Measurements from ENCODE around the gene YAP1. TPM values are rescaled to one million over a fixed set of nuclear protein-coding genes. Genes with fewer than 3 reads are reported as not detected.

YAP1 gene
- polyA plus RNA-seq, 3 donors, result not detected

DNA sequence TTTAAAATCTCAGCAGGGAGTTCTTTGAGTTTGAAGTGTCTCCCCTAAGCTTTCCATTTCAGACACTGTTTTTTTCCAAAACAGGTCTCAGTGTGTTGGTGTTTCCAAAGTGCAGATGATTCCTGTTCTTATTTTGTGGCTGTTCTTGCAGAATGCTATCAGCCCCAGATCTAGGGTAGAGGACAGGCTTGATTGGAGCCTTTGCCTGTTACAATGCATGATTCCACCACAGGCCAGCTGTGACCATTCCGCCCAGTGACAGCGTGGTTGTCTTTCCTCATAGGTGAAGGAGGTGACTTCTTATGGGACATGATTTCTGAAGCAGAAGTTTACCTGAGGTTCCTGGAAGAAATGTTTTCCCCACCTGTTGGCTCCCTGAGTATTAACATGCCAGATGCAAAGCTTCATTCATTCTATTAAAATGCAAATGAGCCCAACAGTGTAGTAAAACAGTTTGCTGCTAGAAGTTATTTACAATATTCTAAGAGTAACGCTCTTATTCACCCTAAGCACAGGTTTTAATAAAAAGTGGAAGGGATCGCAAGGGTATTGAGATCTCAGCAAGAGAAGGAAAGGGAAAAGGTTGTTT lies 170.1 kb downstream of the YAP1 start:
- H3K4me3 Mint-ChIP-seq, result peak overlapping the region in 1 of 2 donors; percentile 60
- Histone ChIP-seq H3K79me2 (ENCODE audit: insufficient read depth, low read length) (no peaks in the 10 kb centered on the region), H3K4me1 (ENCODE audit: control insufficient read depth in 1 of 2, insufficient read depth in 2 of 2, low read length in 2 of 2) (peaks cover 17 to 19% of the 10 kb centered on the region in 2 donors), H3K9ac (ENCODE audit: insufficient read depth, low read length, poor library complexity, severe bottlenecking) (no peak overlapping the region), H4K20me1 (ENCODE audit: insufficient read depth, low read length) (no peaks in the 10 kb centered on the region), H3K4me3 (replicated peaks in 1 of 3; ENCODE audit: low read depth in 2 of 3, low read length in 3 of 3) (no peak overlapping the region), H3K9me3 (replicated peaks in 1 of 2; ENCODE audit: control insufficient read depth in 1 of 2, insufficient read depth in 1 of 2, low read length in 2 of 2) (no peaks in the 10 kb centered on the region), H3K36me3 (replicated peaks in 1 of 2; ENCODE audit: control insufficient read depth in 1 of 2, insufficient read depth in 2 of 2, low read length in 2 of 2) (no peaks in the 10 kb centered on the region), H3K27ac (ENCODE audit: low read depth in 1 of 2, low read length in 2 of 2) (no peak overlapping the region), H3K27me3 (ENCODE audit: control insufficient read depth in 2 of 2, insufficient read depth in 2 of 2, low read length in 2 of 2) (peaks cover 9 to 26% of the 10 kb centered on the region in 2 donors), H3K4me2 (replicated peaks; ENCODE audit: extremely low read depth, low read length, poor library complexity, severe bottlenecking) (no peak overlapping the region), H2AFZ (ENCODE audit: insufficient read depth, low read depth, low read length, poor library complexity, severe bottlenecking) (no peak overlapping the region)
- H3K9me3 Mint-ChIP-seq, result no peaks in the 10 kb centered on the region
- H3K27ac Mint-ChIP-seq, result peak overlapping the region in 1 of 7 donors; percentile 13
- no peaks in the 10 kb centered on the region for H3K36me3 Mint-ChIP-seq
- WGBS (ENCODE audit: insufficient coverage), result no CpG with 5 or more reads among the region's 4 CpGs
- H3K4me1 Mint-ChIP-seq, result peaks cover 19% of the 10 kb centered on the region
- peaks cover 24 to 36% (median 25%) of the 10 kb centered on the region in 3 donors for H3K27me3 Mint-ChIP-seq (ENCODE audit: low read depth in 3 of 3)
- DNase-seq, result no peak
- intact Hi-C loops (cut with micrococcal nuclease), result loop anchor here (10.0 kb wide), 1 partner anchor 214 kb away; no protein-coding TSS in a partner anchor
- no peak for TF ChIP-seq CTCF (IDR thresholded peaks at IDR 0.05)

Other genes starting within 250 kb of the YAP1 start
- under 1 TPM in 2 of 3 donors, not detected in 1; 0.02 to 0.52 TPM for gene CEP126, start 195.4 kb upstream of the YAP1 start, polyA plus RNA-seq
- gene ANGPTL5, start 193.9 kb upstream of the YAP1 start, polyA plus RNA-seq, result not detected
- not detected for gene CFAP300, start 63.0 kb upstream of the YAP1 start, polyA plus RNA-seq
- gene BIRC3, start 207.0 kb downstream of the YAP1 start, polyA plus RNA-seq, result 1 to 10 TPM; 3.0 to 9.8 (median 9.5) TPM
- 10 to 100 TPM; 25.3 to 54.7 (median 50.2) TPM for gene BIRC2, start 236.8 kb downstream of the YAP1 start, polyA plus RNA-seq

Data from CD14-positive monocyte (primary cell).